AG09319 (cell line): ENCODE results near the gene SV2C.

Experiments
- DNase-seq: peaks from one replicate; pipeline ENCODE4 v3.0.0-alpha.2; 2010; ENCODE audit warnings: low read depth; ENCODE audit errors: extremely low read depth
- TF ChIP-seq, protein P1 (sequence below): IDR thresholded peaks from 2 replicates; pipeline ENCODE4 v1.5.1; 2011; ENCODE audit warnings: low read depth, mild to moderate bottlenecking, inconsistent platforms, low read length, moderate library complexity

The SV2C gene

DNA sequence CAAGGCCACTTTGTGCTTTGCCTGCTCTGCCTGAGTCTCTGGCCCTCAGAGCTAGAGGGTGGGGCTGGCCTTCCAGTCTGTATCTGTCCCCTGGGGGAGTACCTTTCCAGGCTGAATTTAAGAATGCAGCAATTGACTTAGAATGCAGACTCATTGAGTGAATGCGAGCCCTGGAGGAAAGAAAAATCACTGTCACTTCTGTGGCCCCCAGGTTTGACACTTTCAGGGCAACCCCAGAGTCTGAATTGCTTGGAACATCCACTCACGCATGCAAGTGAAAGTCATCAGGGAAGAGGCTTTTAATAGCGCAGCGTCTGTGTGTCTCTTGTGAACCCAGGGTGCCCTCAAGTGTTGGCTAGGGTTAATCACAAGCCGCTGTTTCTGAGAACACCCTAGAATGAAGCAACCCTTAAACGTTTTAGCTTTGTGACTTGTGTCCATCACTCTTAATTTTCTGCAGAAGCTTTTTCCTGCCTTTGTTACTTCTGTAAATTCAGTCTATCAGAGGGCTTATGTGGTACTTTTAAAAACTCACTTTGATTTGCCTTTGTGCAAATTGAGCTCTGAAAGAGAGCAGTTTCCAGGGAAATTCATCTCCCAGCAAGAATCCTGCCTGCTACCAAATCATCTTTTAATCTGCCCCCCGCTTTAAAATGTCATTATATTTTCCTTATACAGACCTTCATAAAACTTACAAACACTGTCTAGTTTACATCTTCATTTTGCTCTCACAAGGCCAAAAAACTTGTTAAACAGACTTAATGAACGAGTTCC is 173.1 kb downstream of the SV2C start:
- peak; percentile 29 for DNase-seq
- TF ChIP-seq, protein P1, sequence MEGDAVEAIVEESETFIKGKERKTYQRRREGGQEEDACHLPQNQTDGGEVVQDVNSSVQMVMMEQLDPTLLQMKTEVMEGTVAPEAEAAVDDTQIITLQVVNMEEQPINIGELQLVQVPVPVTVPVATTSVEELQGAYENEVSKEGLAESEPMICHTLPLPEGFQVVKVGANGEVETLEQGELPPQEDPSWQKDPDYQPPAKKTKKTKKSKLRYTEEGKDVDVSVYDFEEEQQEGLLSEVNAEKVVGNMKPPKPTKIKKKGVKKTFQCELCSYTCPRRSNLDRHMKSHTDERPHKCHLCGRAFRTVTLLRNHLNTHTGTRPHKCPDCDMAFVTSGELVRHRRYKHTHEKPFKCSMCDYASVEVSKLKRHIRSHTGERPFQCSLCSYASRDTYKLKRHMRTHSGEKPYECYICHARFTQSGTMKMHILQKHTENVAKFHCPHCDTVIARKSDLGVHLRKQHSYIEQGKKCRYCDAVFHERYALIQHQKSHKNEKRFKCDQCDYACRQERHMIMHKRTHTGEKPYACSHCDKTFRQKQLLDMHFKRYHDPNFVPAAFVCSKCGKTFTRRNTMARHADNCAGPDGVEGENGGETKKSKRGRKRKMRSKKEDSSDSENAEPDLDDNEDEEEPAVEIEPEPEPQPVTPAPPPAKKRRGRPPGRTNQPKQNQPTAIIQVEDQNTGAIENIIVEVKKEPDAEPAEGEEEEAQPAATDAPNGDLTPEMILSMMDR, result peak; percentile 53

DNA sequence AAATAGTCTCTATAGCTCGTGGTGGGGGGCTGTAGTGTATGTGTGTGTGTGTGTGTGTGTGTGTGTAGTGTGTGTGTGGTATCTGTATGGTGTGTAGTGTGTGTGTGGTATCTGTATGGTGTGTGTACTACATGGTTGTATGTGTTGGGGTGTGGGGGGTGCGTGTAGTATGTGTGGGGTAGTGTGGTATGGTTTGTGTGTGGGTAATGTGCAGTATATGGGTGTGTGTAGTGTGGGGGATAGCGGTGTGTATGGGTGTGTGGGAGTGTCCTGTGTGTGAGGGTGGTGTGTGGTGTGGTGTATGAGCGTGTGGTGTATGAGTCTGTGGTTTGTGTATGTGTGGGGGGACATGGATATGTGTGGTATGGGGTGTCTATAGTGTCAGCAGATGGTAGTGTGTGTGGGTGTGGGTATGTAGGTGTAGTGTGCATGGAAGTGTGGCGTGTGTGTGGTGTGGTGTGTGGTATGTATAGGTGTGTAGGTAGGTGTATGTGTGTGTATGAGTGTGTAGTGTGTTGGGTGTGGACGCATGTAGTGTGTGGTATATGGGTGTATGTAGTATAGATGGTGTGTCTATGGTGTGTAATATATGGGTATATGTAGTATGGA is 174.1 kb downstream of the SV2C start:
- no peak for DNase-seq
- TF ChIP-seq, protein P1, result no peak

DNA sequence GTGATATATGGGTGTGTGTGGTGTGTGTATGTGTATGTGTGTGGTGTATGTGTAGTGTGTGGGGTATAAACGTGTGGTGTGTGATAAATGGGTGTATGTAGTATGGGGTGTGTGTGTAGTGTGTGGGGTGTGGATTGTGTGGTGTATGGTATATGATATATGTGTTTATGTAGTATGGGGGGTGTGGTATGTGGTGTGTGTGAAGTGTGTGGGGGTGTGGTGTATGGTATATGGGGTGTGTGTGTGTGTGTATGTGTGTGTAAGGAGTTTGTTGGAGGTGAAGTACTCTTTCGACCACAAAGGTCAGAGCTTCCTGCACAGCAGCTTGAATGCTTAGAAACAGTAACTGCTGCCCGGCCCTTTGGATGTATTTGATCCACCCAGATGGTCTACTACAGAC is 174.7 kb downstream of the SV2C start:
- TF ChIP-seq, protein P1, result no peak
- DNase-seq, result no peak

DNA sequence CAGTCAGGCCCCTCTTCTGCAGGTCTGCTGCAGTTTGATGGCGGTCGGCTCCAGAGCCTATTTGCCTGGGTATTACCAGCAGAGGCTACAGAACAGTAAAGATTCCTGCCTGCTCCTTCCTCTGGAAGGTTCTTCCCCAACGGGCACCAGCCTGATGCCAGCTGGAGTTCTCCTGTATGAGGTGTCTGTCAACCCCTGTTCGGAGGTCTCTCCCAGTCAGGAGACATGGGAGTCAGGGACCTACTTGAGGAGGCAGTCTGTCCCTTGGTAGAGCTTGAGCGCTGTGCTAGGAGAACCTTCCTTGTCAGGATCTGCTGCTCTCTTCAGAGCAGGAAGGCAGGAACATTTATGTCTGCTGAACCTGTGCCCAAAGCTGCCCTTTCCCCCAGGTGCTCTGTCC is 181.5 kb downstream of the SV2C start:
- DNase-seq, result no peak

DNA sequence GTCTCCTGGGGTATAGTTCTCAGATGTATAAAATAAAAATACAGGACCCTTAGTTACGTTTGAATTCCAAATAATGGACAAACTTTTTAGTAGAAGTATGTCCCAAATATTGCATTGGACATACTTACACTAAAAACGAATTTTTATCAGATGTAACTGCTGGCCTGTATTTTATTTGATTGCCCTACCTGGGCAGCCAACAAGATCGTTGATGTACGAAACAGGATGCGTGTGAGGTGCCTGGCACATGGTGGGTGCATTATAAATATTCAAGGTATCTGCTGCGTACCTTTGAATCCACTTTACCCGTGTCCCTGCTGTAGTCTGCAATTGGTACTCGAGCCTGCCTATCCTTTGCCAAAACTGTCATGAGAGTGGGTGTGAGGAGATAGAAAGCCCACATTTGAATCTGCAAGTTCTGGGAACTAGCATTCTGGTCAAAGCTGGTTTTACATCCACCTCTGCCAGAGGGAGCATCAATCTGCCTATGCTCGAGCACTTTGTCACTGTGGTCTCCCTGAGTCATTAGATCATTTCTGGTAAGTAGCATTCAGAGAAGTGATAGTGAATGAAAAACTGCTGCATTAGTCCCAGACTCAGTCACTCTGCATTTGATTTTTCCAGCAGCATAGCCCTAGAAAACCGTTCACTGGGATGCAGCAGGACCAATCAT is 186.2 kb downstream of the SV2C start:
- no peak for DNase-seq
- TF ChIP-seq, protein P1, result no peak

More for the DNA sequence above, 181.5 kb downstream of the SV2C start:
- TF ChIP-seq, protein P1, result no peak

DNA sequence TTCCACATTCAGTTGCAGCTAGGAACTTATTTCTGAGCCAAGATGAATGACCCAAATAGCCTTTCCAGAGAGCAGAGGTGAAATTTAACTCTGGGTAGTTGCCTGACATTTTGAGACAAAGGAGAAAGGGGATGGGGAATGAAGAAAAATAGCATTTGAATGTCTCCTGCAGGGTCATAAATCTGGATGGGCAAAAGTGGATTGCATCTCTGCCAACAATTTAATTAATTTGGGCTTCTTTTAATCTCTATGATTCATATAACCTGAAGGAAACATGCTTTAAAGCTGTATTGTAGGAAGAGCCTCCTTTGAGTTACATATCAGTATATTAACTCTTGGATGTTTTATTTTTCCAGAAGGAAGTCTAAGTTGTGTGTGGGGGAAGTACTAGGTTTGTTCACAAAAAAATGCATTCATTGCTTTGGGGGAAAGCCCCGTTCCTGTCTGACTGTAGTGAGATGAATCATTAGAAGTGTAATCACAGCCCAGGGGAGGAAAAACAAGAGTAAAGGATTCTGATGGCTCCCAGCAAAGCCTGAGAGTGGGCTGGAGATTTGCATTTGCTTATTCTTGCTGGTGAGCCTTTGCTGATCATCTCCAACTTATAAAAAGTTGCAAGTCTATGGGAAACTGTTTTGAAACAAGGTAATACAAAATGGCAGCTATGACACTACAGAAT is 186.9 kb downstream of the SV2C start:
- TF ChIP-seq, protein P1, result no peak

More for the DNA sequence above, 186.9 kb downstream of the SV2C start:
- no peak for DNase-seq
